H9 (cell line): ENCODE data around the gene DTNA. TPM values are rescaled to one million over a fixed set of nuclear protein-coding genes. Genes with fewer than 3 reads are reported as not detected.

ENCODE experiments used
- DNase-seq: peaks from one replicate; pipeline ENCODE4 v3.0.0-alpha.2; 2017
- H2AFZ ChIP-seq: one replicate; pipeline ENCODE4 v1.6.1; 2013; ENCODE audit warnings: mild to moderate bottlenecking, low read length, control low read depth, moderate library complexity
- H2AK5ac ChIP-seq: 2 replicates; pipeline ENCODE4 v1.6.1; 2013; ENCODE audit warnings: low read length, control low read depth, mixed read lengths; ENCODE audit not compliant: insufficient read length
- H2BK120ac ChIP-seq: one replicate; pipeline ENCODE4 v1.6.1; 2013; ENCODE audit warnings: low read depth, mild to moderate bottlenecking, low read length, control low read depth, inconsistent platforms; ENCODE audit not compliant: poor library complexity, severe bottlenecking
- H2BK12ac ChIP-seq: 2 replicates; pipeline ENCODE4 v1.6.1; 2013; ENCODE audit warnings: low read length, control low read depth, mixed read lengths, low read depth; ENCODE audit not compliant: insufficient read length
- H2BK15ac ChIP-seq: 2 replicates; pipeline ENCODE4 v1.6.1; 2013; ENCODE audit warnings: low read depth, low read length, control low read depth
- H2BK20ac ChIP-seq: one replicate; pipeline ENCODE4 v1.6.1; 2013; ENCODE audit warnings: low read depth, mild to moderate bottlenecking, low read length, control low read depth, inconsistent platforms; ENCODE audit not compliant: poor library complexity, severe bottlenecking
- H2BK5ac ChIP-seq: 2 replicates; pipeline ENCODE4 v1.6.1; 2013; ENCODE audit warnings: low read length, control low read depth, mixed read lengths; ENCODE audit not compliant: insufficient read length
- H3K14ac ChIP-seq: 2 replicates; pipeline ENCODE4 v1.6.1; 2013; ENCODE audit warnings: low read length, control low read depth; ENCODE audit not compliant: insufficient read depth
- H3K18ac ChIP-seq: 2 replicates; pipeline ENCODE4 v1.6.1; 2013; ENCODE audit warnings: low read depth, mild to moderate bottlenecking, mixed read lengths, low read length, control low read depth; ENCODE audit not compliant: insufficient read length
- H3K23ac ChIP-seq: 2 replicates; pipeline ENCODE4 v1.6.1; 2013; ENCODE audit warnings: low read length, control low read depth, mixed read lengths, low read depth; ENCODE audit not compliant: insufficient read length
- H3K23me2 ChIP-seq: 2 replicates; pipeline ENCODE4 v1.6.1; 2013; ENCODE audit warnings: low read depth, mild to moderate bottlenecking, mixed read lengths, low read length, control low read depth; ENCODE audit not compliant: insufficient read length, poor library complexity, severe bottlenecking
- H3K27ac ChIP-seq: 2 replicates; pipeline ENCODE4 v1.5.1; 2013; ENCODE audit warnings: low read length, control low read depth, mixed read lengths, low read depth; ENCODE audit not compliant: insufficient read length
- H3K27me3 ChIP-seq: 2 replicates; pipeline ENCODE4 v1.6.1; 2013; ENCODE audit warnings: low read length, control low read depth, inconsistent platforms; ENCODE audit not compliant: insufficient read depth
- H3K4ac ChIP-seq: 2 replicates; pipeline ENCODE4 v1.6.1; 2013; ENCODE audit warnings: low read depth, mild to moderate bottlenecking, control low read depth, inconsistent platforms, low read length, moderate library complexity
- H3K4me1 ChIP-seq: 2 replicates; pipeline ENCODE4 v1.6.1; 2013; ENCODE audit warnings: low read length, control low read depth, inconsistent platforms; ENCODE audit not compliant: insufficient read depth
- H3K4me2 ChIP-seq: 2 replicates; pipeline ENCODE4 v1.6.1; 2013; ENCODE audit warnings: low read length, control low read depth, mixed read lengths; ENCODE audit not compliant: insufficient read length, insufficient read depth
- H3K56ac ChIP-seq: 2 replicates; pipeline ENCODE4 v1.6.1; 2013; ENCODE audit warnings: low read depth, mild to moderate bottlenecking, mixed read lengths, low read length, control low read depth; ENCODE audit not compliant: insufficient read length
- H3K79me1 ChIP-seq: 2 replicates; pipeline ENCODE4 v1.6.1; 2013; ENCODE audit warnings: low read depth, mild to moderate bottlenecking, moderate library complexity, low read length, control low read depth, inconsistent platforms; ENCODE audit not compliant: insufficient read depth, poor library complexity, severe bottlenecking
- H3K79me2 ChIP-seq: 2 replicates; pipeline ENCODE4 v1.6.1; 2013; ENCODE audit warnings: low read length, control low read depth, inconsistent platforms; ENCODE audit not compliant: insufficient read depth
- H3K9ac ChIP-seq: 2 replicates; pipeline ENCODE4 v1.6.1; 2013; ENCODE audit warnings: low read length, control low read depth, mixed read lengths; ENCODE audit not compliant: insufficient read length; ENCODE audit errors: extremely low read depth
- H3K9me3 ChIP-seq: one replicate; pipeline ENCODE4 v1.6.1; 2013; ENCODE audit warnings: low read depth, low read length, inconsistent platforms; ENCODE audit not compliant: control insufficient read depth
- H3T11ph ChIP-seq: one replicate; pipeline ENCODE4 v1.6.1; 2013; ENCODE audit warnings: mild to moderate bottlenecking, low read length, control low read depth, inconsistent platforms
- H4K20me1 ChIP-seq: one replicate; pipeline ENCODE4 v1.6.1; 2013; ENCODE audit not compliant: control insufficient read depth, insufficient read length, insufficient read depth
- H4K5ac ChIP-seq: 2 replicates; pipeline ENCODE4 v1.6.1; 2013; ENCODE audit warnings: low read depth, mild to moderate bottlenecking, mixed read lengths, low read length, control low read depth; ENCODE audit not compliant: insufficient read length
- H4K8ac ChIP-seq: replicated peaks from 2 replicates; pipeline ENCODE4 v1.6.1; 2013; ENCODE audit warnings: low read length, control low read depth, mixed read lengths, low read depth; ENCODE audit not compliant: insufficient read length
- H4K91ac ChIP-seq: 2 replicates; pipeline ENCODE4 v1.6.1; 2013; ENCODE audit warnings: low read depth, mild to moderate bottlenecking, moderate library complexity, mixed read lengths, low read length, control low read depth; ENCODE audit not compliant: insufficient read length
- H3K27ac Mint-ChIP-seq, 3 experiments: 2 replicates in 2 of 3; 3 replicates in 1 of 3; pipeline ENCODE4 v1.8.0; 2020 to 2021; ENCODE audit warnings: mixed read lengths in 3 of 3, mild to moderate bottlenecking in 1 of 3, moderate library complexity in 1 of 3
- H3K27me3 Mint-ChIP-seq: 2 replicates; pipeline ENCODE4 v1.8.0; 2021; ENCODE audit warnings: low read depth, mild to moderate bottlenecking, moderate library complexity, mixed read lengths
- H3K36me3 Mint-ChIP-seq, 3 experiments: 2 replicates in 2 of 3; 3 replicates in 1 of 3; pipeline ENCODE4 v1.8.0; 2020 to 2021; ENCODE audit warnings: low read depth in 3 of 3, mixed read lengths in 3 of 3; ENCODE audit not compliant: insufficient read depth in 1 of 3
- H3K4me1 Mint-ChIP-seq, 2 experiments: 2 replicates each; pipeline ENCODE4 v1.8.0; 2020; ENCODE audit warnings: mixed read lengths in 2 of 2
- H3K4me3 Mint-ChIP-seq, 2 experiments: 2 replicates in 1 of 2; 3 replicates in 1 of 2; pipeline ENCODE4 v1.8.0; 2020 to 2021; ENCODE audit warnings: mild to moderate bottlenecking in 2 of 2, mixed read lengths in 2 of 2, moderate library complexity in 1 of 2
- H3K9me3 Mint-ChIP-seq, 2 experiments: 2 replicates in 1 of 2; 3 replicates in 1 of 2; pipeline ENCODE4 v1.8.0; 2020; ENCODE audit warnings: mild to moderate bottlenecking in 2 of 2, mixed read lengths in 2 of 2, moderate library complexity in 1 of 2
- WGBS: extraction: QIAGEN DNeasy Blood & Tissue Kit; methylation state at CpG from one replicate; pipeline ENCODE4 v1.1.7; 2013; ENCODE audit warnings: missing lambda C conversion rate, low lambda C conversion rate, mixed read lengths; ENCODE audit not compliant: insufficient read length; ENCODE audit errors: extremely low coverage; 5-methylcytosine and 5-hydroxymethylcytosine counted together
- total RNA-seq: library from RNA; stranded (reverse); gene quantifications from 2 replicates; pipeline ENCODE4 v1.2.1, GENCODE V29; 2021
- TF ChIP-seq, protein P1 (sequence below): fragments of 200-600 bp; sonication (generic); conservative IDR thresholded peaks from 3 replicates; pipeline ENCODE4 v1.8.0; 2021; ENCODE audit warnings: antibody characterized with exemption, mild to moderate bottlenecking

DTNA gene
- total RNA-seq, 1 experiment from 2014 or later, result 25.5 TPM

DNA sequence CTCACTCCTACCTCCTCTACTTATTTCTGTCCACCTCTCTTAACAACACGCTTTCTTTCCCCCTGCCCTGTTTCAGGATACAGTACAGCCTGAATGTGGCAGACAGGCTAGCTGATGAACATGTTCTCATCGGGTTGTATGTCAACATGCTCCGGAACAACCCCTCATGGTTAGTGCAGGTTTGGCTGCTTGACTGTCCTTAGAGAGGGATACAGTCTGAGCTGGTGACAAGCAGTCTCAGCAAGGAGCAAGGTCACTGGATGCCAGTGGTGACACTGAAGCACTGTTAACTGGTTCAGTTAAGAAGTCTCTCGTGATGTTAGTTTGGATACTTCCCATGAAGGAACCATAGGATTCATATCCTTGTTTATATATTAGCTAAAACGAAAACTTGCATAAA lies 128.6 kb downstream of the DTNA start:
- Histone ChIP-seq H3K18ac (no peak overlapping the region), H3K79me1 (no peaks in the 10 kb centered on the region), H3K4me2 (no peak overlapping the region), H3K23ac (no peak overlapping the region), H3T11ph (no peak overlapping the region), H2BK5ac (no peak overlapping the region), H2BK15ac (no peak overlapping the region), H3K27me3 (no peaks in the 10 kb centered on the region), H3K79me2 (no peaks in the 10 kb centered on the region), H3K27ac (no peak overlapping the region), H3K9me3 (no peaks in the 10 kb centered on the region), H4K91ac (no peak overlapping the region), H3K4me1 (0 out of 2 replicates have a peak, but pooled peaks cover 7% of the 10 kb centered on the region), H4K20me1 (no peaks in the 10 kb centered on the region), H3K56ac (no peak overlapping the region), H2BK120ac (no peak overlapping the region), H2AK5ac (no peak overlapping the region), H3K23me2 (no peaks in the 10 kb centered on the region), H3K4ac (no peak overlapping the region), H2BK12ac (no peak overlapping the region), H2BK20ac (no peak overlapping the region), H4K8ac (no peak overlapping the region), H4K5ac (no peak overlapping the region), H3K9ac (no peak overlapping the region), H3K14ac (no peak overlapping the region), H2AFZ (no peak overlapping the region)
- Mint-ChIP-seq H3K27me3 (no peaks in the 10 kb centered on the region; the same call in 1 of the 2 replicates), H3K27ac (peak overlapping the region in 2 of 3 experiments; percentile 33 to 34; a peak in 3 of 7 replicates), H3K4me1 (peaks cover 22 to 27% of the 10 kb centered on the region in 2 experiments), H3K9me3 (peaks cover 4 to 9% of the 10 kb centered on the region in 2 experiments), H3K4me3 (no peak overlapping the region), H3K36me3 (peaks cover 5 to 17% (median 15%) of the 10 kb centered on the region in 3 experiments; a peak in 6 of 7 replicates)
- DNase-seq, result no peak
- TF ChIP-seq, protein P1, sequence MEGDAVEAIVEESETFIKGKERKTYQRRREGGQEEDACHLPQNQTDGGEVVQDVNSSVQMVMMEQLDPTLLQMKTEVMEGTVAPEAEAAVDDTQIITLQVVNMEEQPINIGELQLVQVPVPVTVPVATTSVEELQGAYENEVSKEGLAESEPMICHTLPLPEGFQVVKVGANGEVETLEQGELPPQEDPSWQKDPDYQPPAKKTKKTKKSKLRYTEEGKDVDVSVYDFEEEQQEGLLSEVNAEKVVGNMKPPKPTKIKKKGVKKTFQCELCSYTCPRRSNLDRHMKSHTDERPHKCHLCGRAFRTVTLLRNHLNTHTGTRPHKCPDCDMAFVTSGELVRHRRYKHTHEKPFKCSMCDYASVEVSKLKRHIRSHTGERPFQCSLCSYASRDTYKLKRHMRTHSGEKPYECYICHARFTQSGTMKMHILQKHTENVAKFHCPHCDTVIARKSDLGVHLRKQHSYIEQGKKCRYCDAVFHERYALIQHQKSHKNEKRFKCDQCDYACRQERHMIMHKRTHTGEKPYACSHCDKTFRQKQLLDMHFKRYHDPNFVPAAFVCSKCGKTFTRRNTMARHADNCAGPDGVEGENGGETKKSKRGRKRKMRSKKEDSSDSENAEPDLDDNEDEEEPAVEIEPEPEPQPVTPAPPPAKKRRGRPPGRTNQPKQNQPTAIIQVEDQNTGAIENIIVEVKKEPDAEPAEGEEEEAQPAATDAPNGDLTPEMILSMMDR, result no peak
- 100% methylated on average over 1 of the region's 5 CpGs for WGBS
